Measurements from ENCODE around the gene SH3D19.

Gene SH3D19

DNA sequence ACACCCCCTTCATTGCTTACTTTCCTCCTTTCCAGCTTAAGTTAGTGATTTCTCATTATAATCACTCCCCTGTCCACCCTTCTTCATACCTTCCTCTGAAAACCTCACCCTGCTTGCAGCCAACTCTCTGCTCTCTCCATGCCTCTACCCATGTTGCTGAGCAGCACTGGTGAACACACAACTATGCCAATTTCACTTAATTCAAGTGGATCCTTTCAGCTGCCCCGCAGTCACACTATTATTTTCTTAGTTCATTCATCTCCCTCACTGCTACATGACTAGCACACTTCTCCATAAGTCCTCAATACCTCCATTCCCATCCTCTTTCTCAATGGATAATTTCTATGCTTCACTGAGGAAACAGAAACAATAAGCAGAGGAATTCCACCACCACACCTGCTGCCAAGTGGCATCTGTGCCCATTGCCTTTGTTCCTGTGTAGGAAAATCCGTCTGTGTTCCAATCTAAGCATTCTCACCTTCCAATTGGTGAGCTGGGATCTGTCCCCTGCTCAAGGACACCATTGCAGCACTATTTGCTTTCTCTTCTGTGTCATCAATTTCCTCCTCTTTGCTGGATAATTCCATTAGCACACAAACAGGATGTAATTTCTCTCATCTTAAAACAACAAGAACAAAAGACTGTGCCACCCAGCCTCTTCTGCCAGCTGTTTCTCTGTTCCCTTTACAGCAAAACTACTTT is 73.7 kb downstream of the SH3D19 start:
- Histone ChIP-seq H3K27ac (ENCODE audit: low read length) (no peak overlapping the region), H3K27me3 (ENCODE audit: low read depth, low read length) (no peaks in the 10 kb centered on the region), H3K4me2 (ENCODE audit: low read length) (no peak overlapping the region), H3K9ac (ENCODE audit: low read length) (no peak overlapping the region), H2AFZ (ENCODE audit: low read depth, low read length) (peak overlapping the region; percentile 5; the same call in 1 of the 2 replicates), H3K4me1 (ENCODE audit: low read length) (no peaks in the 10 kb centered on the region), H3K36me3 (replicated peaks; ENCODE audit: low read depth, low read length) (no peaks in the 10 kb centered on the region), H4K20me1 (ENCODE audit: insufficient read depth, low read length) (no peaks in the 10 kb centered on the region), H3K9me3 (ENCODE audit: insufficient read depth, low read length) (no peaks in the 10 kb centered on the region), H3K79me2 (ENCODE audit: low read length) (no peaks in the 10 kb centered on the region), H3K4me3 (ENCODE audit: low read length) (no peak overlapping the region)
- no peak for TF ChIP-seq EZH2phosphoT487 (IDR thresholded peaks at IDR 0.05; ENCODE audit: low read depth)
- TF ChIP-seq, protein P1, sequence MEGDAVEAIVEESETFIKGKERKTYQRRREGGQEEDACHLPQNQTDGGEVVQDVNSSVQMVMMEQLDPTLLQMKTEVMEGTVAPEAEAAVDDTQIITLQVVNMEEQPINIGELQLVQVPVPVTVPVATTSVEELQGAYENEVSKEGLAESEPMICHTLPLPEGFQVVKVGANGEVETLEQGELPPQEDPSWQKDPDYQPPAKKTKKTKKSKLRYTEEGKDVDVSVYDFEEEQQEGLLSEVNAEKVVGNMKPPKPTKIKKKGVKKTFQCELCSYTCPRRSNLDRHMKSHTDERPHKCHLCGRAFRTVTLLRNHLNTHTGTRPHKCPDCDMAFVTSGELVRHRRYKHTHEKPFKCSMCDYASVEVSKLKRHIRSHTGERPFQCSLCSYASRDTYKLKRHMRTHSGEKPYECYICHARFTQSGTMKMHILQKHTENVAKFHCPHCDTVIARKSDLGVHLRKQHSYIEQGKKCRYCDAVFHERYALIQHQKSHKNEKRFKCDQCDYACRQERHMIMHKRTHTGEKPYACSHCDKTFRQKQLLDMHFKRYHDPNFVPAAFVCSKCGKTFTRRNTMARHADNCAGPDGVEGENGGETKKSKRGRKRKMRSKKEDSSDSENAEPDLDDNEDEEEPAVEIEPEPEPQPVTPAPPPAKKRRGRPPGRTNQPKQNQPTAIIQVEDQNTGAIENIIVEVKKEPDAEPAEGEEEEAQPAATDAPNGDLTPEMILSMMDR (IDR thresholded peaks at IDR 0.05; ENCODE audit: low read depth, low read length), result no peak

DNA sequence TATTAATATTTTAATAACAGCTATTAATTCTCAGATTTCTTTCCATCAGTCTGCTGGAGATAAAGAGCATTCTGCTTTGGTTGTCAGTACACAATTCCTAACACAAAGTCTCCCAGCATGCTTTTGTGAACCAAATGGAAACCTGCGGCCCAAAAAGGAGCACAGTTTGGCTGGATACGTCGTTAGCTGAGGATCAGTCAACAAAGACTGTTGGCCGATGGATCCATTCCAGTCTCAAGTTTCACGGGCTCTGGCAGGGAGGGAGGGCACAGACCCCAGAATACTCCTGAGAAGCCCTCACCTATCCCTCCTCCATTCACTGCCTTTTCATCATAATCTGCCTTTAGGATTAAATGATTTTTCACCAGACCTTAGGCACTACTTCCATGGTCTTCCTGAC is 74.7 kb downstream of the SH3D19 start:
- H3K36me3 ChIP-seq (replicated peaks; ENCODE audit: low read depth, low read length), result no peaks in the 10 kb centered on the region
- H3K9me3 ChIP-seq (ENCODE audit: insufficient read depth, low read length), result no peaks in the 10 kb centered on the region
- no peaks in the 10 kb centered on the region for H4K20me1 ChIP-seq (ENCODE audit: insufficient read depth, low read length)
- no peak overlapping the region for H3K4me2 ChIP-seq (ENCODE audit: low read length)
- H3K27me3 ChIP-seq (ENCODE audit: low read depth, low read length), result no peaks in the 10 kb centered on the region
- TF ChIP-seq, protein P1 (IDR thresholded peaks at IDR 0.05; ENCODE audit: low read depth, low read length), result no peak
- no peak for TF ChIP-seq EZH2phosphoT487 (IDR thresholded peaks at IDR 0.05; ENCODE audit: low read depth)
- H2AFZ ChIP-seq (ENCODE audit: low read depth, low read length), result no peak overlapping the region
- no peak overlapping the region for H3K27ac ChIP-seq (ENCODE audit: low read length)
- H3K4me3 ChIP-seq (ENCODE audit: low read length), result no peak overlapping the region
- no peaks in the 10 kb centered on the region for H3K79me2 ChIP-seq (ENCODE audit: low read length)
- H3K9ac ChIP-seq (ENCODE audit: low read length), result no peak overlapping the region
- H3K4me1 ChIP-seq (ENCODE audit: low read length), result no peaks in the 10 kb centered on the region

GRCh38 chr4:151248519-151248918 is 76.9 kb downstream of the SH3D19 start:
- no peak overlapping the region for H3K9ac ChIP-seq (ENCODE audit: low read length)
- no peak overlapping the region for H2AFZ ChIP-seq (ENCODE audit: low read depth, low read length)
- no peaks in the 10 kb centered on the region for H3K79me2 ChIP-seq (ENCODE audit: low read length)
- H3K36me3 ChIP-seq (replicated peaks; ENCODE audit: low read depth, low read length), result no peaks in the 10 kb centered on the region
- H3K4me3 ChIP-seq (ENCODE audit: low read length), result no peak overlapping the region
- TF ChIP-seq, protein P1 (IDR thresholded peaks at IDR 0.05; ENCODE audit: low read depth, low read length), result no peak
- TF ChIP-seq EZH2phosphoT487 (IDR thresholded peaks at IDR 0.05; ENCODE audit: low read depth), result no peak
- no peaks in the 10 kb centered on the region for H3K27me3 ChIP-seq (ENCODE audit: low read depth, low read length)
- H3K9me3 ChIP-seq (ENCODE audit: insufficient read depth, low read length), result no peaks in the 10 kb centered on the region
- no peak overlapping the region for H3K4me2 ChIP-seq (ENCODE audit: low read length)
- no peak overlapping the region for H3K27ac ChIP-seq (ENCODE audit: low read length)
- no peaks in the 10 kb centered on the region for H3K4me1 ChIP-seq (ENCODE audit: low read length)
- no peaks in the 10 kb centered on the region for H4K20me1 ChIP-seq (ENCODE audit: insufficient read depth, low read length)

DNA sequence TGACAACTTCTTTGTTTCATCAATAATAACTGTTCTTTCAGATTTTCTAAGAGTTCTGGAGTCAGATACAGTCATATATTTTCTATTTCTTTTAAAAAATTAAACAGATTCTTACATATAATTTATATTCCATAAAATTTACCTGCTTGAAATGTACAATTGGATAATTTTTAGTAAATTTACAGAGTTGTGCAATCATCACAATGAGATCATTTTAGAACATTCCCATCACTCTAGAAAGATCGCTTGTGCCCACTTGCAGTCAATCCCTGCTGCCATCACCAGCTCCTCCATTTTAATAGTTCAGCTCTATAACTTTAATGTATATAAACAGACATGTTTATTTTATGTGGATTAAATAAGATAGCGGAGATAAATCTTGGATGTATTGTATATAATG is 78.0 kb downstream of the SH3D19 start:
- no peaks in the 10 kb centered on the region for H3K9me3 ChIP-seq (ENCODE audit: insufficient read depth, low read length)
- H4K20me1 ChIP-seq (ENCODE audit: insufficient read depth, low read length), result no peaks in the 10 kb centered on the region
- H3K36me3 ChIP-seq (replicated peaks; ENCODE audit: low read depth, low read length), result no peaks in the 10 kb centered on the region
- H2AFZ ChIP-seq (ENCODE audit: low read depth, low read length), result no peak overlapping the region
- H3K4me2 ChIP-seq (ENCODE audit: low read length), result no peak overlapping the region
- H3K9ac ChIP-seq (ENCODE audit: low read length), result no peak overlapping the region
- no peaks in the 10 kb centered on the region for H3K4me1 ChIP-seq (ENCODE audit: low read length)
- no peaks in the 10 kb centered on the region for H3K79me2 ChIP-seq (ENCODE audit: low read length)
- H3K27ac ChIP-seq (ENCODE audit: low read length), result no peak overlapping the region
- TF ChIP-seq EZH2phosphoT487 (IDR thresholded peaks at IDR 0.05; ENCODE audit: low read depth), result no peak
- no peaks in the 10 kb centered on the region for H3K27me3 ChIP-seq (ENCODE audit: low read depth, low read length)
- no peak overlapping the region for H3K4me3 ChIP-seq (ENCODE audit: low read length)

Data from OCI-LY3 (cell line).